ENCODE measurements around the gene EPS8L2.

EPS8L2 gene

GRCh38 chr11:769887-770641 is 64.0 kb downstream of the EPS8L2 start:
- H3K9ac ChIP-seq (ENCODE audit: insufficient read length), result no peak overlapping the region
- H3K9me3 ChIP-seq (ENCODE audit: low read depth, low read length), result no peaks in the 10 kb centered on the region
- H3K4me3 ChIP-seq, result no peak overlapping the region
- DNase-seq (ENCODE audit: low read depth, low spot score), result no peak
- H3K36me3 ChIP-seq (ENCODE audit: insufficient read depth, low read length), result peaks cover 54% of the 10 kb centered on the region
- no peak overlapping the region for H3K27ac ChIP-seq
- TF ChIP-seq EZH2 (IDR thresholded peaks at IDR 0.05) (no peak), POLR2AphosphoS5 (IDR thresholded peaks at IDR 0.05; ENCODE audit: borderline replicate concordance, low read depth, low read length) (no peak), FOXP2 (optimal IDR thresholded peaks at IDR 0.05; ENCODE audit: control extremely low read depth, extremely low read length, insufficient read depth) (no peak)

- Histone ChIP-seq H3K27ac (no peak overlapping the region), H3K36me3 (ENCODE audit: insufficient read depth, low read length) (peaks cover 53% of the 10 kb centered on the region), H3K9ac (ENCODE audit: insufficient read length) (no peak overlapping the region), H3K4me3 (no peak overlapping the region), H3K9me3 (ENCODE audit: low read depth, low read length) (no peaks in the 10 kb centered on the region)
- DNase-seq (ENCODE audit: low read depth, low spot score), result no peak
- TF ChIP-seq POLR2AphosphoS5 (IDR thresholded peaks at IDR 0.05; ENCODE audit: borderline replicate concordance, low read depth, low read length) (no peak), EZH2 (IDR thresholded peaks at IDR 0.05) (no peak), FOXP2 (optimal IDR thresholded peaks at IDR 0.05; ENCODE audit: control extremely low read depth, extremely low read length, insufficient read depth) (no peak)
Measured at GRCh38 chr11:770642-771616, 64.9 kb downstream of the EPS8L2 start.

DNA sequence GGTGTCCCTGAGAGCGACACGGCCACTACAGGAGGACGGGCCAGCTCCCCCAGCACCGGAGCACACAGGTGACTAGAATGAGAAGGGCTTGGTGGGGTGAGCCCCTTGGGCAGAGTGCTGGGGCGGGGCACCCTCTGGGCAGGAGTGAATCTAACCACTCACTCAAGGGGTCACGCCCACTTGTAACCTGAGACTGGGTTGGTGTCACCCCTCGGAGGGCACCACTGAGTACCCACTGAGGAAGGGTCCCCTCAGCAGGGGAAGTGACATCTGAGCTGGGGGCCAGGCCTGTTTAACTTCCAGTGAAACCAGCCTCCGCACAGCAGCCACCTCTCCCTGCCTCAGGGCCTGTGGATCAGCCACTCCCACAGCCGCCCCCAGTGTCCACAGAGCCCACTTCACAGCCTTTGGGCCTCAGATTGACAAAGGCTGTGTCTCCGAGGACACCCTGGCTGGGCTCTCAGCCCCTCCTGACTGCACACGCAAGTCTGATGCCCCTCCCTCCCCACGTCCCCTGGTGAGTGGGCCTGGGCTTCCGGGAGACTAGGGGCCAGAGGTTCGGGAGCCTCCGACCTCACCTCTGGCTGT is 65.7 kb downstream of the EPS8L2 start:
- no peak for TF ChIP-seq POLR2AphosphoS5 (IDR thresholded peaks at IDR 0.05; ENCODE audit: borderline replicate concordance, low read depth, low read length)
- TF ChIP-seq EZH2 (IDR thresholded peaks at IDR 0.05), result no peak
- TF ChIP-seq FOXP2 (optimal IDR thresholded peaks at IDR 0.05; ENCODE audit: control extremely low read depth, extremely low read length, insufficient read depth), result no peak

GRCh38 chr11:772429-773390 is 66.7 kb downstream of the EPS8L2 start:
- peaks cover 40% of the 10 kb centered on the region; the same call in 1 of the 2 replicates for H3K36me3 ChIP-seq (ENCODE audit: insufficient read depth, low read length)
- no peak overlapping the region for H3K9ac ChIP-seq (ENCODE audit: insufficient read length)
- H3K27ac ChIP-seq, result no peak overlapping the region
- H3K9me3 ChIP-seq (ENCODE audit: low read depth, low read length), result no peaks in the 10 kb centered on the region
- no peak for DNase-seq (ENCODE audit: low read depth, low spot score)
- no peak overlapping the region for H3K4me3 ChIP-seq
- TF ChIP-seq POLR2AphosphoS5 (IDR thresholded peaks at IDR 0.05; ENCODE audit: borderline replicate concordance, low read depth, low read length), result no peak
- no peak for TF ChIP-seq EZH2 (IDR thresholded peaks at IDR 0.05)
- no peak for TF ChIP-seq FOXP2 (optimal IDR thresholded peaks at IDR 0.05; ENCODE audit: control extremely low read depth, extremely low read length, insufficient read depth)

More for the DNA sequence above, 65.7 kb downstream of the EPS8L2 start:
- H3K27ac ChIP-seq, result no peak overlapping the region
- H3K9ac ChIP-seq (ENCODE audit: insufficient read length), result no peak overlapping the region
- no peaks in the 10 kb centered on the region for H3K9me3 ChIP-seq (ENCODE audit: low read depth, low read length)
- peaks cover 45% of the 10 kb centered on the region; the same call in 1 of the 2 replicates for H3K36me3 ChIP-seq (ENCODE audit: insufficient read depth, low read length)
- H3K4me3 ChIP-seq, result no peak overlapping the region
- no peak for DNase-seq (ENCODE audit: low read depth, low spot score)

DNA sequence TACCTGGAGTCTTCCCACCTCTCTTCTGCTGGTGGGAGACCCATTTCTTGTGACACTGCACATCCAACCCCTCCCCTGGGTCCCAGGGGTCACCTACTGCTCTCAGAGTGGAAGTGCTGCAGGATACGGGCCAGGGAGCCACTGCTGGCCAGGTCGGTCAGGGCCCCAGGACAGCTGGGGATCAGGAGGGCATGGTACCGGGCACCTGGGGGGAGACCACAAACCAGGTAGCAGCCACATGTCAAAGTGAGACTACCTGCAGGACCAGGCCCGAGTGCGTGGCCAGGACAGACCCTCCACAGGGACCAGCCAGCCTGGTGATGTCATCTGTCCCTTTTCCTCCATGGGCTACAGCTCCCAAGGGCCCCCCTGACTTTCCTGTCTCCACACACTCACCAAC is 67.4 kb downstream of the EPS8L2 start:
- DNase-seq (ENCODE audit: low read depth, low spot score), result no peak
- H3K36me3 ChIP-seq (ENCODE audit: insufficient read depth, low read length), result peaks cover 40% of the 10 kb centered on the region; the same call in 1 of the 2 replicates
- no peak overlapping the region for H3K9ac ChIP-seq (ENCODE audit: insufficient read length)
- no peaks in the 10 kb centered on the region for H3K9me3 ChIP-seq (ENCODE audit: low read depth, low read length)
- no peak overlapping the region for H3K27ac ChIP-seq
- TF ChIP-seq EZH2 (IDR thresholded peaks at IDR 0.05) (no peak), FOXP2 (optimal IDR thresholded peaks at IDR 0.05; ENCODE audit: control extremely low read depth, extremely low read length, insufficient read depth) (no peak), POLR2AphosphoS5 (IDR thresholded peaks at IDR 0.05; ENCODE audit: borderline replicate concordance, low read depth, low read length) (no peak)
- H3K4me3 ChIP-seq, result no peak overlapping the region

DNA sequence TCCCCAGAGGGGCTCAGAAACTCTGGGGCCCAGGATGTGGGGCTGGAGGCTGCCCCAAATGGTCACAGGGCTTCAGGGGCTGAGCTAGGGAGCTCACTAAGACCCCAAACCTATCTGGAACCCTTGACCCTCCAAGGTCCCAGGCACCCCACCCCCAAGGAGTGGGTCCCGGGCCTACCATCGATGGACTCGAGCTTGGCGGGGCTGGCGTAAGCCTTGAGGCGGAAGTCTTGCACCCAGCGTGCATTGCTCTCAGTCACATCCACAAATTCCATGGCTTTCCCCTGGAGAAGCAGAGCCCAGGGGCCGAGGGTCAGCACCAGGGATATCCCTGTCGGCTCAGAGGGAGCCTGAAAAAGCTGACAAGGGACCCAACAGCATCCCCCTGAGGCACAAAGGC is 67.8 kb downstream of the EPS8L2 start:
- DNase-seq (ENCODE audit: low read depth, low spot score), result no peak
- H3K36me3 ChIP-seq (ENCODE audit: insufficient read depth, low read length), result peaks cover 40% of the 10 kb centered on the region; the same call in 1 of the 2 replicates
- H3K9ac ChIP-seq (ENCODE audit: insufficient read length), result no peak overlapping the region
- no peak overlapping the region for H3K27ac ChIP-seq
- H3K9me3 ChIP-seq (ENCODE audit: low read depth, low read length), result no peaks in the 10 kb centered on the region
- TF ChIP-seq EZH2 (IDR thresholded peaks at IDR 0.05) (no peak), POLR2AphosphoS5 (IDR thresholded peaks at IDR 0.05; ENCODE audit: borderline replicate concordance, low read depth, low read length) (no peak), FOXP2 (optimal IDR thresholded peaks at IDR 0.05; ENCODE audit: control extremely low read depth, extremely low read length, insufficient read depth) (no peak)
- H3K4me3 ChIP-seq, result no peak overlapping the region

DNA sequence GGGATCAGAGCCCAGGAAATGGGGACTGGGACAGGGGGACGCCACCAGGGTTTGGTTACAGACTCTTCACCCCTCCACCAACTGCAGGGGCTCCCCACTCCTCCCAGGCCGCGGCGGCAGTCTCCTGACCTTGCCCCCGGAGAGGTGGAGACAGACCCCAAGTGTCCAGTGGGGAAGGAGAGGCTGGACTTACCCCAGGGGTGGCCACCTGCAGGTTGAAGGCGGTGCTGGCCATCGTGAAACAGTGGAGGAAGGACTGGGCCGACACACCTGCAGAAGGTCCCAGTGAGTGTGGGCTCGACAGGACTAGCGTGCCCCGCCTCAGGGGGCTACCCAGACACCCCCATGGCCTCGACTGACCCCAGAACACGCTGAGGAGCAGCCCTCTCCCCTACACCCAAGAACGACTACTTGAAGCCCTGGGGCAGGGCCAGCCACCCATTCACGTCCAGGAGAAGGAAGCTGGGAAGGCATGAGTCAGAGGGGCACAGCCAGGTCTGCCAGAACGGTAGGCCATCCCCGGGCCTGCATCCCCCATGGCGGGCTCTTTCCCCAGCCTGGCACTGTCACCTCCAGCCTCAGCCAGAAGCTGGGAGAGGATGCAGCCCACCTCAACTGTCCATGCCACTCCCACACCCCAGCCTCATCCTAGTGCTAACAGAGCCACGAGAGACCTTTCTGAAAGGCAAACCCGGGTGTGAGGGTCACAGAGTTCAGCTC is 69.0 kb downstream of the EPS8L2 start:
- Histone ChIP-seq H3K4me3 (no peak overlapping the region), H3K36me3 (ENCODE audit: insufficient read depth, low read length) (peaks cover 37% of the 10 kb centered on the region; the same call in 1 of the 2 replicates), H3K27ac (no peak overlapping the region), H3K9me3 (ENCODE audit: low read depth, low read length) (no peaks in the 10 kb centered on the region), H3K9ac (ENCODE audit: insufficient read length) (no peak overlapping the region)
- DNase-seq (ENCODE audit: low read depth, low spot score), result no peak
- TF ChIP-seq POLR2AphosphoS5 (IDR thresholded peaks at IDR 0.05; ENCODE audit: borderline replicate concordance, low read depth, low read length) (no peak), EZH2 (IDR thresholded peaks at IDR 0.05) (no peak), FOXP2 (optimal IDR thresholded peaks at IDR 0.05; ENCODE audit: control extremely low read depth, extremely low read length, insufficient read depth) (no peak)
